HG03432 (cell line): ENCODE results near the gene TOR1AIP1.
"Not testable (repeated sequence)": the region's sequence is repeated elsewhere in the genome, so short reads cannot be mapped to it uniquely, and the experiment has no call there.

ENCODE experiments used
- ATAC-seq: cut with Tn5 transposase; IDR thresholded peaks from one replicate; pipeline ENCODE4 v1.9.1; 2021; ENCODE audit warnings: mild to moderate bottlenecking, moderate library complexity; ENCODE audit not compliant: unreplicated experiment

Gene TOR1AIP1

GRCh38 chr1:179882253-179883039 lies at the start of gene TOR1AIP1:
Gene TOR1AIP1 (plus strand): TSS chr1:179882285. CDS start chr1:179882503, 218 bp downstream.
- peak; percentile 83 for ATAC-seq

GRCh38 chr1:179836686-179837445 lies 45.2 kb upstream of the TOR1AIP1 start:
- ATAC-seq, result not testable (repeated sequence)

GRCh38 chr1:179840107-179840506 lies 42.0 kb upstream of the TOR1AIP1 start:
- no peak for ATAC-seq

- no peak for ATAC-seq
Observed at GRCh38 chr1:179848233-179848632, 33.9 kb upstream of the TOR1AIP1 start.

- ATAC-seq, result no peak
Observed at GRCh38 chr1:179853102-179853501, 29.0 kb upstream of the TOR1AIP1 start.

GRCh38 chr1:179855831-179856230 lies 26.3 kb upstream of the TOR1AIP1 start:
- ATAC-seq, result not testable (repeated sequence)

GRCh38 chr1:179856296-179856695 lies 25.8 kb upstream of the TOR1AIP1 start:
- no peak for ATAC-seq

GRCh38 chr1:179857009-179857408 lies 25.1 kb upstream of the TOR1AIP1 start:
- ATAC-seq, result no peak

GRCh38 chr1:179860652-179861051 lies 21.4 kb upstream of the TOR1AIP1 start:
- ATAC-seq, result no peak

GRCh38 chr1:179865377-179865776 lies 16.7 kb upstream of the TOR1AIP1 start:
- ATAC-seq, result no peak

GRCh38 chr1:179866616-179867015 lies 15.5 kb upstream of the TOR1AIP1 start:
- no peak for ATAC-seq

- ATAC-seq, result peak; percentile 73
Observed at GRCh38 chr1:179867493-179868330, 14.4 kb upstream of the TOR1AIP1 start.

GRCh38 chr1:179870870-179871269 lies 11.2 kb upstream of the TOR1AIP1 start:
- ATAC-seq, result no peak

- ATAC-seq, result no peak
Observed at GRCh38 chr1:179871940-179872339, 10.1 kb upstream of the TOR1AIP1 start.

- ATAC-seq, result no peak
Observed at GRCh38 chr1:179872558-179872957, 9.5 kb upstream of the TOR1AIP1 start.

GRCh38 chr1:179873438-179873851 lies 8.6 kb upstream of the TOR1AIP1 start:
- ATAC-seq, result no peak

GRCh38 chr1:179875596-179876299 lies 6.3 kb upstream of the TOR1AIP1 start:
- ATAC-seq, result no peak

GRCh38 chr1:179876300-179876715 lies 5.8 kb upstream of the TOR1AIP1 start:
- ATAC-seq, result no peak

- ATAC-seq, result peak; percentile 60
Observed at GRCh38 chr1:179877586-179878265, 4.4 kb upstream of the TOR1AIP1 start, which contains the start of gene TOR1AIP2. Gene TOR1AIP2 (minus strand): TSS chr1:179877803. CDS start chr1:179852665, 25,138 bp downstream.

- ATAC-seq, result no peak
Observed at GRCh38 chr1:179879797-179880196, 2.3 kb upstream of the TOR1AIP1 start.
